Measurements from ENCODE around the gene EFHD1. TPM values are rescaled to one million over a fixed set of nuclear protein-coding genes. Genes with fewer than 3 reads are reported as not detected.
A peak's percentile ranks its signal among the peaks of the same experiment; 100 is the strongest.

EFHD1 gene
- total and polyA plus RNA-seq, 4 donors, result 85.8 to 236 (median 140) TPM

GRCh38 chr2:232611061-232611460 is 22.3 kb upstream of the EFHD1 start:
- ATAC-seq (ENCODE audit: low FRiP score) (no peak), DNase-seq (peak in 1 of 2 donors; percentile 24)
- no peaks in the 10 kb centered on the region for H3K4me1 ChIP-seq (ENCODE audit: control insufficient read depth in 1 of 2, insufficient read depth in 2 of 2, low read length in 2 of 2)
- H3K27ac ChIP-seq (ENCODE audit: low read depth in 1 of 2, low read length in 2 of 2), result no peak overlapping the region
- H3K36me3 ChIP-seq (ENCODE audit: control insufficient read depth in 1 of 2, insufficient read depth in 2 of 2, low read length in 1 of 2), result no peaks in the 10 kb centered on the region
- no peaks in the 10 kb centered on the region for H3K27me3 ChIP-seq (ENCODE audit: control insufficient read depth in 1 of 2, insufficient read depth in 2 of 2, low read length in 1 of 2)
- no peaks in the 10 kb centered on the region for H3K9me3 ChIP-seq (ENCODE audit: control insufficient read depth, low read length)
- WGBS, 2 donors, result 83 to 87% methylated on average over 6 of the region's 6 CpGs
- intact Hi-C loops (cut with DNase I), result loop anchor here (2.0 to 5.0 kb wide), 2 partner anchors 56 to 58 kb away; no protein-coding TSS in a partner anchor
- no peak overlapping the region for H3K4me3 ChIP-seq (ENCODE audit: low read length in 2 of 2)

DNA sequence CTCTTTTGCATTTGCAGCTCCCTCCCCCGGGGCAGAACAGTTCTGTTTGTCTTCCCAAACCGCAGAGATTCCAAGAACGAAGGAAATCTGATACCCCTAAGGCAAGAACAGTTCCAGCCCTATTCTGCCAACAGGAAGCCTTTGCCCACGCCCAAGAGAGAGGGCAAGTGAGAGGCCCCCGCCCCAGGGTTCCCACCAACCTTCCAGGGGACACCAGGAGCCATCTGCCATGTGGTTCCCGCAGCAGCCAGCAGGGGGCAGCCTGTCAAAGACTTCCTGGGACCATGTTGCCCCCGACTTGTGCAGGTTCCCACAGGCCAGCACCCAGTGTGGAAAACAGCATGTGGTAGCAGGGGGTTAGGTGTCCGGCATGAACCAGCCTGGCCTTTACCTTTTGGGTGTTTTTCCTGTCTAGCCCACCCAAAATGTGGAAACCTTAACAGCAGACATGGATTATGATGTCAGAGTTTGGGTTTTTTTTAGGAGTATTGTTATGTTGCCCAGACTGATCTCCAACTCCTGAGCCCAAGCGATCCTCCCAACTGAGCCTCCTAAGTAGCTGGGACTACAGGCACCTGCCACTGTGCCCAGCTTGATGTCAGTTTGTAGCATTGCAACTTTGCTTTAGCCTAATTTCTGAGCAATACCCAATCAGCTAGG is 21.7 kb upstream of the EFHD1 start:
- Histone ChIP-seq H3K4me3 (ENCODE audit: low read length in 2 of 2) (no peak overlapping the region), H3K36me3 (ENCODE audit: control insufficient read depth in 1 of 2, insufficient read depth in 2 of 2, low read length in 1 of 2) (no peaks in the 10 kb centered on the region), H3K4me1 (ENCODE audit: control insufficient read depth in 1 of 2, insufficient read depth in 2 of 2, low read length in 2 of 2) (no peaks in the 10 kb centered on the region), H3K27ac (ENCODE audit: low read depth in 1 of 2, low read length in 2 of 2) (no peak overlapping the region), H3K9me3 (ENCODE audit: control insufficient read depth, low read length) (no peaks in the 10 kb centered on the region), H3K27me3 (ENCODE audit: control insufficient read depth in 1 of 2, insufficient read depth in 2 of 2, low read length in 1 of 2) (no peaks in the 10 kb centered on the region)
- DNase-seq (peak; percentile 77 to 93), ATAC-seq (ENCODE audit: low FRiP score) (peak; percentile 79)
- intact Hi-C loops (cut with DNase I), result loop anchor here (2.0 to 5.0 kb wide), 2 partner anchors 56 to 57 kb away; no protein-coding TSS in a partner anchor
- 32 to 35% methylated on average over 9 of the region's 9 CpGs for WGBS, 2 donors

- no peak for DNase-seq
- ATAC-seq (ENCODE audit: low FRiP score), result no peak
- H3K4me3 ChIP-seq (ENCODE audit: low read length in 2 of 2), result no peak overlapping the region
- no peaks in the 10 kb centered on the region for H3K9me3 ChIP-seq (ENCODE audit: control insufficient read depth, low read length)
- intact Hi-C loops (cut with DNase I), result loop anchor here in 1 of 2 donors (5.0 kb wide), 1 partner anchor 54 kb away; no protein-coding TSS in a partner anchor
- H3K27me3 ChIP-seq (ENCODE audit: control insufficient read depth in 1 of 2, insufficient read depth in 2 of 2, low read length in 1 of 2), result no peaks in the 10 kb centered on the region
- 54 to 88% methylated on average over 3 of the region's 3 CpGs for WGBS, 2 donors
- H3K4me1 ChIP-seq (ENCODE audit: control insufficient read depth in 1 of 2, insufficient read depth in 2 of 2, low read length in 2 of 2), result no peaks in the 10 kb centered on the region
- H3K27ac ChIP-seq (ENCODE audit: low read depth in 1 of 2, low read length in 2 of 2), result no peak overlapping the region
- no peaks in the 10 kb centered on the region for H3K36me3 ChIP-seq (ENCODE audit: control insufficient read depth in 1 of 2, insufficient read depth in 2 of 2, low read length in 1 of 2)
Measured at GRCh38 chr2:232613538-232614134, 19.8 kb upstream of the EFHD1 start.

GRCh38 chr2:232615339-232615738 is 18.1 kb upstream of the EFHD1 start:
- H3K36me3 ChIP-seq (ENCODE audit: control insufficient read depth in 1 of 2, insufficient read depth in 2 of 2, low read length in 1 of 2), result no peaks in the 10 kb centered on the region
- H3K27me3 ChIP-seq (ENCODE audit: control insufficient read depth in 1 of 2, insufficient read depth in 2 of 2, low read length in 1 of 2), result no peaks in the 10 kb centered on the region
- DNase-seq, result peak in 1 of 2 donors; percentile 1
- 72 to 76% methylated on average over 8 of the region's 8 CpGs for WGBS, 2 donors
- intact Hi-C loops (cut with DNase I), result no loop called here
- ATAC-seq (ENCODE audit: low FRiP score), result no peak
- no peak overlapping the region for H3K27ac ChIP-seq (ENCODE audit: low read depth in 1 of 2, low read length in 2 of 2)
- H3K4me1 ChIP-seq (ENCODE audit: control insufficient read depth in 1 of 2, insufficient read depth in 2 of 2, low read length in 2 of 2), result no peaks in the 10 kb centered on the region
- no peaks in the 10 kb centered on the region for H3K9me3 ChIP-seq (ENCODE audit: control insufficient read depth, low read length)
- H3K4me3 ChIP-seq (ENCODE audit: low read length in 2 of 2), result no peak overlapping the region

DNA sequence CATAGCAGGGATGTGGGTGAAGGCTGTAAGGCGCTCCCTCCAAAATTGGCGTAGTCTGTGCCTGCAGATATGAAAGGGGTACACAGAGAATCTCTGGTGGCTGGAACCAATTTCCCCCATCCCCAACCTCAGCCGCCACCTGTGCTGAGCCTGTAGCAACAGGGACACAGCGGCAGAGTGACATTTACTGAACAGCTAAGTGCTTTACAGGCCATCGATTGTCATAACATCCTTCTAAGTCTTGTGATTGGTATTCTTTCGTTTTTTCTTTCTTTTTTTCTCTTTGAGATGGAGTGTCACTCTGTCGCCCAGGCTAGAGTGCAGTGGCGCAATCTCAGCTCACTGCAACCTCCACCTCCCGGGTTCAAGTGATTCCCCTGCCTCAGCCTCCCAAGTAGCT is 12.2 kb upstream of the EFHD1 start:
- H3K4me1 ChIP-seq (ENCODE audit: control insufficient read depth in 1 of 2, insufficient read depth in 2 of 2, low read length in 2 of 2), result no peaks in the 10 kb centered on the region
- no peaks in the 10 kb centered on the region for H3K36me3 ChIP-seq (ENCODE audit: control insufficient read depth in 1 of 2, insufficient read depth in 2 of 2, low read length in 1 of 2)
- H3K27ac ChIP-seq (ENCODE audit: low read depth in 1 of 2, low read length in 2 of 2), result no peak overlapping the region
- WGBS, 2 donors, result 94 to 95% methylated on average over 9 of the region's 9 CpGs
- DNase-seq (peak in 1 of 2 donors; percentile 22), ATAC-seq (ENCODE audit: low FRiP score) (no peak)
- H3K27me3 ChIP-seq (ENCODE audit: control insufficient read depth in 1 of 2, insufficient read depth in 2 of 2, low read length in 1 of 2), result no peaks in the 10 kb centered on the region
- intact Hi-C loops (cut with DNase I), result no loop called here
- H3K4me3 ChIP-seq (ENCODE audit: low read length in 2 of 2), result no peak overlapping the region
- H3K9me3 ChIP-seq (ENCODE audit: control insufficient read depth, low read length), result no peaks in the 10 kb centered on the region

DNA sequence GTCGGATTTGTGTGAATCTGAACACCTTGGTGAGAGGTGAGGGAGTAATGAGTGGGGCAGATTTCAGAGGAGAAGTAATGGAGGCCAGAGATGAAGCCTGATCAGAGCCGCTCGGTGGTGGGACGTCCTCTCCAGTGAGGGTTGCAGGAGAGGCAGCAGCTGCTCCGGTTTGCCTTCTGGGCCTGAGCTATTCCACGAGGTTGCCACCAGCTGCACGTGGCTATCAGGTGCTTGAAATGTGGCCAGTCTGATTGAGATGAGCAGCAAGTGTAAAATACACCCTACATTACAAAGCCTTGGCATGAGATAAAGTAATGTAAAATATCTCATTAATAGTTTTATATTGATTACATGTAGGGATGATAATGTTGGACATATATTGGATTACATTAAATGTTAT is 10.8 kb upstream of the EFHD1 start:
- Histone ChIP-seq H3K27ac (ENCODE audit: low read depth in 1 of 2, low read length in 2 of 2) (no peak overlapping the region), H3K4me3 (ENCODE audit: low read length in 2 of 2) (no peak overlapping the region), H3K36me3 (ENCODE audit: control insufficient read depth in 1 of 2, insufficient read depth in 2 of 2, low read length in 1 of 2) (no peaks in the 10 kb centered on the region), H3K27me3 (ENCODE audit: control insufficient read depth in 1 of 2, insufficient read depth in 2 of 2, low read length in 1 of 2) (no peaks in the 10 kb centered on the region), H3K9me3 (ENCODE audit: control insufficient read depth, low read length) (no peaks in the 10 kb centered on the region), H3K4me1 (ENCODE audit: control insufficient read depth in 1 of 2, insufficient read depth in 2 of 2, low read length in 2 of 2) (no peaks in the 10 kb centered on the region)
- intact Hi-C loops (cut with DNase I), result no loop called here
- WGBS, 2 donors, result 69 to 91% methylated on average over 7 of the region's 7 CpGs
- DNase-seq (no peak), ATAC-seq (ENCODE audit: low FRiP score) (no peak)

GRCh38 chr2:232623768-232624765 is 9.3 kb upstream of the EFHD1 start:
- Histone ChIP-seq H3K27ac (ENCODE audit: low read depth in 1 of 2, low read length in 2 of 2) (no peak overlapping the region), H3K27me3 (ENCODE audit: control insufficient read depth in 1 of 2, insufficient read depth in 2 of 2, low read length in 1 of 2) (no peaks in the 10 kb centered on the region), H3K4me3 (ENCODE audit: low read length in 2 of 2) (no peak overlapping the region), H3K9me3 (ENCODE audit: control insufficient read depth, low read length) (no peaks in the 10 kb centered on the region), H3K4me1 (ENCODE audit: control insufficient read depth in 1 of 2, insufficient read depth in 2 of 2, low read length in 2 of 2) (no peaks in the 10 kb centered on the region), H3K36me3 (ENCODE audit: control insufficient read depth in 1 of 2, insufficient read depth in 2 of 2, low read length in 1 of 2) (no peaks in the 10 kb centered on the region)
- DNase-seq, result no peak
- ATAC-seq (ENCODE audit: low FRiP score), result no peak
- 57 to 63% methylated on average over 10 of the region's 10 CpGs for WGBS, 2 donors
- intact Hi-C loops (cut with DNase I), result no loop called here

DNA sequence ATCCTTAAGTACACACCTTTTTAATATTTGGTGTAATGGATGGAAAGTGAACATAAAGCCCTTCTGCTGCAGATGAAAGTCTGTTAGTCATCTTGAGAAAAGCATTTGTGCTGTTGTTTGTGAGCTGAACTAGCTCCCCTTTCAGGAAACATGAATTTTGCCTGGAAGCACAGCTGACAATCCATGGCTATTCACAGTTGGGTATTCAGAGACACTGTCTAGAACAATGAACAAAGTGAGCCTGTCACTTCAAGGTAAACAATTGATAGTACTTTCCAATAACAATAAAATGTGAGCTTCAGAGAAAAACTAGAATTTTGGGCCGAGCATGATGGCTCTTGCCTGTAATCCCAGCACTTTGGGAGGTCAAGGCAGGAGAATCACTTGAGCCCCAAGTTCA is 6.8 kb upstream of the EFHD1 start:
- no peaks in the 10 kb centered on the region for H3K4me1 ChIP-seq (ENCODE audit: control insufficient read depth in 1 of 2, insufficient read depth in 2 of 2, low read length in 2 of 2)
- intact Hi-C loops (cut with DNase I), result no loop called here
- H3K27me3 ChIP-seq (ENCODE audit: control insufficient read depth in 1 of 2, insufficient read depth in 2 of 2, low read length in 1 of 2), result no peaks in the 10 kb centered on the region
- no peak overlapping the region for H3K27ac ChIP-seq (ENCODE audit: low read depth in 1 of 2, low read length in 2 of 2)
- DNase-seq (no peak), ATAC-seq (ENCODE audit: low FRiP score) (no peak)
- no peaks in the 10 kb centered on the region for H3K9me3 ChIP-seq (ENCODE audit: control insufficient read depth, low read length)
- no peak overlapping the region for H3K4me3 ChIP-seq (ENCODE audit: low read length in 2 of 2)
- no peaks in the 10 kb centered on the region for H3K36me3 ChIP-seq (ENCODE audit: control insufficient read depth in 1 of 2, insufficient read depth in 2 of 2, low read length in 1 of 2)
- WGBS, 2 donors, result 96 to 100% methylated on average over 1 of the region's 1 CpG

Measured in aorta (tissue), 5 donors.